Mesothelial cell of epicardium (in vitro differentiated cells): ENCODE data around the gene CANT1. TPM values are rescaled to one million over a fixed set of nuclear protein-coding genes. Genes with fewer than 3 reads are reported as not detected.
A peak's percentile ranks its signal among the peaks of the same experiment; 100 is the strongest.

Experiments used
- DNase-seq, 2 experiments: peaks; one replicate each; pipeline ENCODE4 v3.0.0; 2021; ENCODE audit warnings: low spot score in 2 of 2; ENCODE audit not compliant: unreplicated experiment in 2 of 2
- H3K27ac Mint-ChIP-seq: 2 replicates; pipeline ENCODE4 v1.8.0; 2021; ENCODE audit warnings: mixed read lengths
- H3K27me3 Mint-ChIP-seq: 2 replicates; pipeline ENCODE4 v1.8.0; 2021; ENCODE audit warnings: low read depth, mixed read lengths
- H3K36me3 Mint-ChIP-seq: 2 replicates; pipeline ENCODE4 v1.8.0; 2021; ENCODE audit warnings: mixed read lengths
- H3K4me1 Mint-ChIP-seq: 2 replicates; pipeline ENCODE4 v1.8.0; 2021; ENCODE audit warnings: mixed read lengths
- H3K4me3 Mint-ChIP-seq: 2 replicates; pipeline ENCODE4 v1.8.0; 2021; ENCODE audit warnings: mild to moderate bottlenecking, moderate library complexity, mixed read lengths
- H3K9me3 Mint-ChIP-seq: 2 replicates; pipeline ENCODE4 v1.8.0; 2021; ENCODE audit warnings: mixed read lengths
- CTCF ChIP-seq: fragments of 200-600 bp; sonication (generic); IDR thresholded peaks from one replicate; pipeline ENCODE4 v1.5.0; 2021; ENCODE audit warnings: antibody characterized with exemption; ENCODE audit not compliant: unreplicated experiment
- total RNA-seq: library from RNA; stranded (reverse); gene quantifications from 3 replicates; pipeline ENCODE4 v1.2.1, GENCODE V29; 2021

Gene CANT1
- total RNA-seq, 1 donor from 2014 or later, result 68.2 TPM

GRCh38 chr17:78991017-78991738, 18.4 kb downstream of the CANT1 start:
- no peak for DNase-seq
- H3K4me3 Mint-ChIP-seq, result no peak overlapping the region
- H3K9me3 Mint-ChIP-seq, result no peaks in the 10 kb centered on the region
- H3K36me3 Mint-ChIP-seq, result peaks cover 36% of the 10 kb centered on the region
- H3K27ac Mint-ChIP-seq, result no peak overlapping the region
- H3K4me1 Mint-ChIP-seq, result peaks cover 14% of the 10 kb centered on the region
- TF ChIP-seq CTCF, result no peak
- no peaks in the 10 kb centered on the region for H3K27me3 Mint-ChIP-seq

GRCh38 chr17:78990349-78991016, 19.1 kb downstream of the CANT1 start:
- TF ChIP-seq CTCF, result no peak
- Mint-ChIP-seq H3K36me3 (peaks cover 32% of the 10 kb centered on the region), H3K27ac (no peak overlapping the region), H3K4me1 (peaks cover 18% of the 10 kb centered on the region), H3K27me3 (no peaks in the 10 kb centered on the region), H3K9me3 (no peaks in the 10 kb centered on the region), H3K4me3 (no peak overlapping the region)
- DNase-seq, result no peak

- H3K4me3 Mint-ChIP-seq, result no peak overlapping the region
- TF ChIP-seq CTCF, result no peak
- no peaks in the 10 kb centered on the region for H3K27me3 Mint-ChIP-seq
- H3K4me1 Mint-ChIP-seq, result peaks cover 18% of the 10 kb centered on the region
- no peak overlapping the region for H3K27ac Mint-ChIP-seq
- no peaks in the 10 kb centered on the region for H3K9me3 Mint-ChIP-seq
- peaks cover 21% of the 10 kb centered on the region for H3K36me3 Mint-ChIP-seq
- DNase-seq, result no peak
Measured at GRCh38 chr17:78988152-78988551, 21.4 kb downstream of the CANT1 start.

- peaks cover 13% of the 10 kb centered on the region for H3K36me3 Mint-ChIP-seq
- H3K27ac Mint-ChIP-seq, result peak overlapping the region; percentile 91
- peak overlapping the region; percentile 63 for H3K4me3 Mint-ChIP-seq
- no peaks in the 10 kb centered on the region for H3K27me3 Mint-ChIP-seq
- no peak for TF ChIP-seq CTCF
- peaks cover 18% of the 10 kb centered on the region for H3K4me1 Mint-ChIP-seq
- H3K9me3 Mint-ChIP-seq, result no peaks in the 10 kb centered on the region
- DNase-seq, result no peak
Measured at GRCh38 chr17:78986649-78987328, 22.8 kb downstream of the CANT1 start.

GRCh38 chr17:78986048-78986648, 23.4 kb downstream of the CANT1 start:
- Mint-ChIP-seq H3K4me1 (peaks cover 18% of the 10 kb centered on the region), H3K27me3 (no peaks in the 10 kb centered on the region), H3K27ac (peak overlapping the region; percentile 91), H3K36me3 (peaks cover 12% of the 10 kb centered on the region), H3K9me3 (no peaks in the 10 kb centered on the region), H3K4me3 (peak overlapping the region; percentile 63)
- no peak for DNase-seq
- no peak for TF ChIP-seq CTCF
